ENCODE data around the gene CYP39A1. TPM values are rescaled to one million over a fixed set of nuclear protein-coding genes. Genes with fewer than 3 reads are reported as not detected.

The CYP39A1 gene
- total RNA-seq, 1 experiment from 2014 or later, result 0.54 TPM

DNA sequence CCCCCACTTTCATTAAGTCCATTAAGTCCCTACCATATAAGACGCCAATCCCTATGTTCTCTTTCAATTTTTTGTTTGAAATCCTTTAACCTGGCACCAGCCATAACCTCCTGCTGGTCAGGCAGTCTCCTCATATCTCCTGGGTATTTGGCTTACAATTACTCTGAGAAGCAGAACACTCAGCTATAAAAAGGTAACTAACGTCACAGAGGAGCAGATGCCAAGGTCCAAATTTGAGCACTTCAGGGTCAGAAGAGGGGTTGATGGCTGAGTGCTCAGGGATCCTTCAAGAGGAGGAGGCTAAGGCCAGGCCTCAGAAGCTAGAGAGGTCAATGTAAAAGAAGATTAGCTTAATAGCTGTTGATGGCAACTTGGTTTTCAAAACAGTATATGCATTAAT is 139.1 kb downstream of the CYP39A1 start:
- H3K9ac ChIP-seq (ENCODE audit: low read length), result no peak overlapping the region
- H2AFZ ChIP-seq (ENCODE audit: low read depth, low read length, poor library complexity, severe bottlenecking), result no peak overlapping the region
- ChIA-PET POLR2A (no interaction called here), CTCF (no interaction called here), RAD21 (ENCODE audit: low non-redundant PET in 1 of 2, low total read pairs in 2 of 2, uncharacterized antibody in 2 of 2, unreplicated experiment in 2 of 2) (no interaction called here)
- H3K79me2 ChIP-seq (ENCODE audit: insufficient read depth, low read length), result no peaks in the 10 kb centered on the region
- no peak overlapping the region for H3K4me2 ChIP-seq (ENCODE audit: low read length)
- H3K9me2 ChIP-seq (ENCODE audit: insufficient read depth), result no peaks in the 10 kb centered on the region
- H3K27me3 ChIP-seq (ENCODE audit: insufficient read depth, low read length), result no peaks in the 10 kb centered on the region
- no peaks in the 10 kb centered on the region for H3K4me1 ChIP-seq (ENCODE audit: control insufficient read depth in 1 of 2, insufficient read depth in 2 of 2, low read length in 2 of 2)
- no peak for ATAC-seq
- no TSS peak for BruUV-seq (replicated peaks)
- no peak overlapping the region for H3K4me3 ChIP-seq (replicated peaks in 1 of 2; ENCODE audit: low read depth in 1 of 2, low read length in 2 of 2)
- no peaks in the 10 kb centered on the region for H4K20me1 ChIP-seq (ENCODE audit: insufficient read depth)
- H3K9me3 ChIP-seq (ENCODE audit: control insufficient read depth in 1 of 2, insufficient read depth in 1 of 2, low read depth in 1 of 2, low read length in 2 of 2), result no peaks in the 10 kb centered on the region
- intact Hi-C loops (cut with micrococcal nuclease), result no loop called here
- no peaks in the 10 kb centered on the region for H3K36me3 ChIP-seq (ENCODE audit: control insufficient read depth in 1 of 2, insufficient read depth in 2 of 2, low read length in 2 of 2)
- no peak for DNase-seq (ENCODE audit: low read depth, low spot score)
- TF ChIP-seq, protein P1, sequence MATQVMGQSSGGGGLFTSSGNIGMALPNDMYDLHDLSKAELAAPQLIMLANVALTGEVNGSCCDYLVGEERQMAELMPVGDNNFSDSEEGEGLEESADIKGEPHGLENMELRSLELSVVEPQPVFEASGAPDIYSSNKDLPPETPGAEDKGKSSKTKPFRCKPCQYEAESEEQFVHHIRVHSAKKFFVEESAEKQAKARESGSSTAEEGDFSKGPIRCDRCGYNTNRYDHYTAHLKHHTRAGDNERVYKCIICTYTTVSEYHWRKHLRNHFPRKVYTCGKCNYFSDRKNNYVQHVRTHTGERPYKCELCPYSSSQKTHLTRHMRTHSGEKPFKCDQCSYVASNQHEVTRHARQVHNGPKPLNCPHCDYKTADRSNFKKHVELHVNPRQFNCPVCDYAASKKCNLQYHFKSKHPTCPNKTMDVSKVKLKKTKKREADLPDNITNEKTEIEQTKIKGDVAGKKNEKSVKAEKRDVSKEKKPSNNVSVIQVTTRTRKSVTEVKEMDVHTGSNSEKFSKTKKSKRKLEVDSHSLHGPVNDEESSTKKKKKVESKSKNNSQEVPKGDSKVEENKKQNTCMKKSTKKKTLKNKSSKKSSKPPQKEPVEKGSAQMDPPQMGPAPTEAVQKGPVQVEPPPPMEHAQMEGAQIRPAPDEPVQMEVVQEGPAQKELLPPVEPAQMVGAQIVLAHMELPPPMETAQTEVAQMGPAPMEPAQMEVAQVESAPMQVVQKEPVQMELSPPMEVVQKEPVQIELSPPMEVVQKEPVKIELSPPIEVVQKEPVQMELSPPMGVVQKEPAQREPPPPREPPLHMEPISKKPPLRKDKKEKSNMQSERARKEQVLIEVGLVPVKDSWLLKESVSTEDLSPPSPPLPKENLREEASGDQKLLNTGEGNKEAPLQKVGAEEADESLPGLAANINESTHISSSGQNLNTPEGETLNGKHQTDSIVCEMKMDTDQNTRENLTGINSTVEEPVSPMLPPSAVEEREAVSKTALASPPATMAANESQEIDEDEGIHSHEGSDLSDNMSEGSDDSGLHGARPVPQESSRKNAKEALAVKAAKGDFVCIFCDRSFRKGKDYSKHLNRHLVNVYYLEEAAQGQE (IDR thresholded peaks at IDR 0.05; ENCODE audit: low read depth), result no peak
- TF ChIP-seq, protein P2, sequence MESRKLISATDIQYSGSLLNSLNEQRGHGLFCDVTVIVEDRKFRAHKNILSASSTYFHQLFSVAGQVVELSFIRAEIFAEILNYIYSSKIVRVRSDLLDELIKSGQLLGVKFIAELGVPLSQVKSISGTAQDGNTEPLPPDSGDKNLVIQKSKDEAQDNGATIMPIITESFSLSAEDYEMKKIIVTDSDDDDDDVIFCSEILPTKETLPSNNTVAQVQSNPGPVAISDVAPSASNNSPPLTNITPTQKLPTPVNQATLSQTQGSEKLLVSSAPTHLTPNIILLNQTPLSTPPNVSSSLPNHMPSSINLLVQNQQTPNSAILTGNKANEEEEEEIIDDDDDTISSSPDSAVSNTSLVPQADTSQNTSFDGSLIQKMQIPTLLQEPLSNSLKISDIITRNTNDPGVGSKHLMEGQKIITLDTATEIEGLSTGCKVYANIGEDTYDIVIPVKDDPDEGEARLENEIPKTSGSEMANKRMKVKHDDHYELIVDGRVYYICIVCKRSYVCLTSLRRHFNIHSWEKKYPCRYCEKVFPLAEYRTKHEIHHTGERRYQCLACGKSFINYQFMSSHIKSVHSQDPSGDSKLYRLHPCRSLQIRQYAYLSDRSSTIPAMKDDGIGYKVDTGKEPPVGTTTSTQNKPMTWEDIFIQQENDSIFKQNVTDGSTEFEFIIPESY (IDR thresholded peaks at IDR 0.05; ENCODE audit: extremely low read depth, insufficient replicate concordance, low read length), result no peak
- TF ChIP-seq, protein P3, sequence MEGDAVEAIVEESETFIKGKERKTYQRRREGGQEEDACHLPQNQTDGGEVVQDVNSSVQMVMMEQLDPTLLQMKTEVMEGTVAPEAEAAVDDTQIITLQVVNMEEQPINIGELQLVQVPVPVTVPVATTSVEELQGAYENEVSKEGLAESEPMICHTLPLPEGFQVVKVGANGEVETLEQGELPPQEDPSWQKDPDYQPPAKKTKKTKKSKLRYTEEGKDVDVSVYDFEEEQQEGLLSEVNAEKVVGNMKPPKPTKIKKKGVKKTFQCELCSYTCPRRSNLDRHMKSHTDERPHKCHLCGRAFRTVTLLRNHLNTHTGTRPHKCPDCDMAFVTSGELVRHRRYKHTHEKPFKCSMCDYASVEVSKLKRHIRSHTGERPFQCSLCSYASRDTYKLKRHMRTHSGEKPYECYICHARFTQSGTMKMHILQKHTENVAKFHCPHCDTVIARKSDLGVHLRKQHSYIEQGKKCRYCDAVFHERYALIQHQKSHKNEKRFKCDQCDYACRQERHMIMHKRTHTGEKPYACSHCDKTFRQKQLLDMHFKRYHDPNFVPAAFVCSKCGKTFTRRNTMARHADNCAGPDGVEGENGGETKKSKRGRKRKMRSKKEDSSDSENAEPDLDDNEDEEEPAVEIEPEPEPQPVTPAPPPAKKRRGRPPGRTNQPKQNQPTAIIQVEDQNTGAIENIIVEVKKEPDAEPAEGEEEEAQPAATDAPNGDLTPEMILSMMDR (IDR thresholded peaks at IDR 0.05 in 2 of 3, conservative IDR thresholded peaks at IDR 0.05 in 1 of 3; ENCODE audit: borderline replicate concordance in 1 of 3, insufficient read depth in 1 of 3, low read depth in 2 of 3, low read length in 2 of 3), result no peak
- TF ChIP-seq JUND (IDR thresholded peaks at IDR 0.05), result no peak
- no peak for TF ChIP-seq SIN3A (IDR thresholded peaks at IDR 0.05; ENCODE audit: low read depth)
- TF ChIP-seq, protein P4, sequence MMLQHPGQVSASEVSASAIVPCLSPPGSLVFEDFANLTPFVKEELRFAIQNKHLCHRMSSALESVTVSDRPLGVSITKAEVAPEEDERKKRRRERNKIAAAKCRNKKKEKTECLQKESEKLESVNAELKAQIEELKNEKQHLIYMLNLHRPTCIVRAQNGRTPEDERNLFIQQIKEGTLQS (IDR thresholded peaks at IDR 0.05), result no peak
- H3K27ac ChIP-seq (ENCODE audit: low read depth, low read length), result no peak overlapping the region
